Esophagus squamous epithelium (tissue), 5 donors: ENCODE data around the gene PADI4. TPM values are rescaled to one million over a fixed set of nuclear protein-coding genes. Genes with fewer than 3 reads are reported as not detected.
A peak's percentile ranks its signal among the peaks of the same experiment; 100 is the strongest.

ENCODE experiments used
- DNase-seq: peaks from one replicate; lab custom pipeline; 2025; lab: John Stamatoyannopoulos, UW
- H3K27ac ChIP-seq, 4 donors: fragments of 200-600 bp; sonication (generic); one replicate each; pipeline ENCODE4 v1.5.1; 2016 to 2019; ENCODE audit warnings: mild to moderate bottlenecking in 1 of 4
- H3K27me3 ChIP-seq, 4 donors: fragments of 200-600 bp; sonication (generic); 1 replicate in 3 of 4; 2 replicates in 1 of 4; pipeline versions ENCODE4 v1.5.1 to v1.6.0; 2017 to 2021; ENCODE audit warnings: antibody characterized with exemption in 1 of 4
- H3K36me3 ChIP-seq, 3 donors: fragments of 200-600 bp; sonication (generic); one replicate each; pipeline ENCODE4 v1.5.1; 2016 to 2019
- H3K4me1 ChIP-seq, 3 donors: fragments of 200-600 bp; sonication (generic); one replicate each; pipeline ENCODE4 v1.5.1; 2017 to 2019
- H3K4me3 ChIP-seq, 4 donors: fragments of 200-600 bp; sonication (generic); 1 replicate in 3 of 4; 2 replicates in 1 of 4; pipeline ENCODE4 v1.5.1; 2016 to 2019; ENCODE audit warnings: mild to moderate bottlenecking in 2 of 4, moderate library complexity in 1 of 4
- H3K9me3 ChIP-seq, 3 donors: fragments of 200-600 bp; sonication (generic); one replicate each; pipeline ENCODE4 v1.5.1; 2016 to 2019
- POLR2A ChIP-seq, 4 donors: fragments of 450-650 bp; IDR thresholded peaks; one replicate each; pipeline ENCODE4 v1.6.1; 2017; ENCODE audit warnings: antibody characterized with exemption in 4 of 4, mild to moderate bottlenecking in 4 of 4, moderate library complexity in 3 of 4
- WGBS, 2 donors: methylation state at CpG; one replicate each; pipeline ENCODE4 v1.1.5; 2018; 5-methylcytosine and 5-hydroxymethylcytosine counted together
- intact Hi-C: fragments of 100-400 bp; cut with DNase I; formaldehyde crosslinking; loops from one replicate; pipeline ENCODE4 v1.15.0; 2022
- total RNA-seq, 4 donors: library from RNA; depleted of rRNA; stranded (reverse); fragments of >200 nt; gene quantifications; one replicate each; pipeline ENCODE4 v1.1.0, GENCODE V29; 2016
- TF ChIP-seq, protein P1 (sequence below), 6 experiments: fragments of 450-650 bp in 4 of 6; fragments of 200-600 bp in 2 of 6; sonication (generic) in 2 of 6; IDR thresholded peaks; one replicate each; pipeline ENCODE4 v1.5.1; 2016 to 2019; ENCODE audit warnings: antibody characterized with exemption in 6 of 6, mild to moderate bottlenecking in 4 of 6, moderate library complexity in 4 of 6
- donor health status: DM: yes; HTN: yes; CAD: no.

The PADI4 gene
- total RNA-seq, 4 donors from 2014 or later: not detected

DNA sequence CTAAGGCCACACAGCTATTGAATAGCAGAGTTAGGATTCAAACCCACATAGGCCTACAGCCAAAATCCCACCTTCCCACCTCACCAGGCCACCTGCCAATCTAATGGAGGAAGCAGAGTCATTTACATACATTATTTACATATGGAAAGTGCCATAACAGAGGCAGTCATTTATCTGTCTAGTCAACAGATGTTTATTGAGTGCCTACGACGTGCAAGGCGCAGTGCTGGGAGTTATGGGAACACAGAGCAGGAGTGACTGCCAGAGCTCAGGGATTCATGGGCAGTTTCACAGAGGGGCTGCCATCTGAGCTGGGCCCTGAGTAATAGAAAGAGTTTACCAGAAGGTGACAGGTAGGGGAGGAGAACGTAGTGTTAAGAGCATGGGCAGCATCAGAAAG lies 53.7 kb downstream of the PADI4 start:
- WGBS, 2 donors: 70 to 85% methylated on average over 3 to 4 of the region's 4 CpGs
- DNase-seq: no peak
- H3K36me3 ChIP-seq: no peaks in the 10 kb centered on the region

DNA sequence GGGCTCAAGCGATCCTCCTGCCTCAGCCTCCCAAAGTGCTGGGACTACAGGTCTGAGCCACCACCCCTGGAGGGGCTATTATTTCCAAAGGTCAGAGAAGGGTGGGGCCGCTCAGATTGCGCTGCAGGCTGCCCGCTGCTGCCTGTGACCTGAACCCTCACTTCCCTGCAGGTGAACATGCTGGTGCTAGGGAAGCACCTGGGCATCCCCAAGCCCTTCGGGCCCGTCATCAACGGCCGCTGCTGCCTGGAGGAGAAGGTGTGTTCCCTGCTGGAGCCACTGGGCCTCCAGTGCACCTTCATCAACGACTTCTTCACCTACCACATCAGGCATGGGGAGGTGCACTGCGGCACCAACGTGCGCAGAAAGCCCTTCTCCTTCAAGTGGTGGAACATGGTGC lies 55.4 kb downstream of the PADI4 start:
- Histone ChIP-seq H3K27ac (no peak overlapping the region), H3K27me3 (peaks cover 0 to 45% (median 0%) of the 10 kb centered on the region in 4 donors), H3K4me1 (peaks cover 0 to 8% (median 0%) of the 10 kb centered on the region in 3 donors), H3K4me3 (no peak overlapping the region), H3K36me3 (no peaks in the 10 kb centered on the region), H3K9me3 (no peaks in the 10 kb centered on the region)
- no peak for TF ChIP-seq POLR2A (IDR thresholded peaks at IDR 0.05)
- intact Hi-C loops: no loop called here
- DNase-seq: no peak
- 60 to 88% methylated on average over 1 to 5 of the region's 12 CpGs for WGBS, 2 donors

More for the DNA sequence above, 53.7 kb downstream of the PADI4 start:
- TF ChIP-seq, protein P1, sequence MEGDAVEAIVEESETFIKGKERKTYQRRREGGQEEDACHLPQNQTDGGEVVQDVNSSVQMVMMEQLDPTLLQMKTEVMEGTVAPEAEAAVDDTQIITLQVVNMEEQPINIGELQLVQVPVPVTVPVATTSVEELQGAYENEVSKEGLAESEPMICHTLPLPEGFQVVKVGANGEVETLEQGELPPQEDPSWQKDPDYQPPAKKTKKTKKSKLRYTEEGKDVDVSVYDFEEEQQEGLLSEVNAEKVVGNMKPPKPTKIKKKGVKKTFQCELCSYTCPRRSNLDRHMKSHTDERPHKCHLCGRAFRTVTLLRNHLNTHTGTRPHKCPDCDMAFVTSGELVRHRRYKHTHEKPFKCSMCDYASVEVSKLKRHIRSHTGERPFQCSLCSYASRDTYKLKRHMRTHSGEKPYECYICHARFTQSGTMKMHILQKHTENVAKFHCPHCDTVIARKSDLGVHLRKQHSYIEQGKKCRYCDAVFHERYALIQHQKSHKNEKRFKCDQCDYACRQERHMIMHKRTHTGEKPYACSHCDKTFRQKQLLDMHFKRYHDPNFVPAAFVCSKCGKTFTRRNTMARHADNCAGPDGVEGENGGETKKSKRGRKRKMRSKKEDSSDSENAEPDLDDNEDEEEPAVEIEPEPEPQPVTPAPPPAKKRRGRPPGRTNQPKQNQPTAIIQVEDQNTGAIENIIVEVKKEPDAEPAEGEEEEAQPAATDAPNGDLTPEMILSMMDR (IDR thresholded peaks at IDR 0.05): no peak
- H3K4me3 ChIP-seq: no peak overlapping the region
- intact Hi-C loops: no loop called here
- H3K27me3 ChIP-seq: peaks cover 0 to 31% (median 0%) of the 10 kb centered on the region in 4 donors
- no peak overlapping the region for H3K27ac ChIP-seq
- H3K9me3 ChIP-seq: no peaks in the 10 kb centered on the region
- peaks cover 0 to 8% (median 0%) of the 10 kb centered on the region in 3 donors for H3K4me1 ChIP-seq

DNA sequence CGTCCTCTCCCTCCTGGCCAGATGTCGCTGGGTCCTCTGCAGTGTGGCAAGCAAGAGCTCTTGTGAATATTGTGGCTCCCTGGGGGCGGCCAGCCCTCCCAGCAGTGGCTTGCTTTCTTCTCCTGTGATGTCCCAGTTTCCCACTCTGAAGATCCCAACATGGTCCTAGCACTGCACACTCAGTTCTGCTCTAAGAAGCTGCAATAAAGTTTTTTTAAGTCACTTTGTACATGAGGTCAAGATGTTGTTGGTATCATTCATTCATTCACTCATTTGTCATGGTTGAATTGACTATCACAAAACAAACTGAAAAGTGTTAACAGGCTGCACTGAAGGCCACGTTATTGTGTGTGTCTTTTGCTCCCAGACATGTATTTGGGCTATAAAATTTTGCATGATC lies 55.8 kb downstream of the PADI4 start:
- no peak overlapping the region for H3K4me3 ChIP-seq
- 50 to 68% methylated on average over 2 of the region's 4 CpGs for WGBS, 2 donors
- H3K4me1 ChIP-seq: peaks cover 0 to 8% (median 0%) of the 10 kb centered on the region in 3 donors
- no peak overlapping the region for H3K27ac ChIP-seq
- H3K9me3 ChIP-seq: no peaks in the 10 kb centered on the region
- intact Hi-C loops: no loop called here
- no peaks in the 10 kb centered on the region for H3K36me3 ChIP-seq
- no peak for TF ChIP-seq POLR2A (IDR thresholded peaks at IDR 0.05)
- TF ChIP-seq, protein P1 (IDR thresholded peaks at IDR 0.05): no peak
- peaks cover 0 to 42% (median 0%) of the 10 kb centered on the region in 4 donors for H3K27me3 ChIP-seq
- DNase-seq: no peak

DNA sequence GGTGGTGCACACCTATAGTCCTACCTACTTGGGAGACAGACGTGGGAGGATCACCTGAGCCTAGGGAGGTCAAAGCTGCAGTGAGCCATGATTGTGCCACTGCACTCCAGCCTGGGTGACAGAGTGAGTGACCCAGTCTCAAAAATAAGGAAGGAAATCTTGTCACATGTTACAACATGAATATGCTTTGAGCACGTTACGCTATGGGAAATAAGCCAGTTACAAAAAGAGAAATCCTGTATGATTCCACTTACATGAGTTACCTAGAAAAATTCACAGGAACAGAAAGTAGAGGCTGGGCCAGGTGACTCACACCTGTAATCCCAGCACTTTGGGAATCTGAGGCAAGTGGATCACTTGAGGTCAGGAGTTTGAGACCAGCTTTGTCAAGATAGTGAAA lies 57.3 kb downstream of the PADI4 start:
- peaks cover 0 to 8% (median 0%) of the 10 kb centered on the region in 3 donors for H3K4me1 ChIP-seq
- H3K27ac ChIP-seq: no peak overlapping the region
- no peaks in the 10 kb centered on the region for H3K9me3 ChIP-seq
- intact Hi-C loops: no loop called here
- H3K27me3 ChIP-seq: peaks cover 0 to 43% (median 0%) of the 10 kb centered on the region in 4 donors
- no peaks in the 10 kb centered on the region for H3K36me3 ChIP-seq
- H3K4me3 ChIP-seq: no peak overlapping the region
- WGBS, 2 donors: 39 to 45% methylated on average over 3 of the region's 3 CpGs
- TF ChIP-seq, protein P1 (IDR thresholded peaks at IDR 0.05): no peak
- no peak for TF ChIP-seq POLR2A (IDR thresholded peaks at IDR 0.05)
- no peak for DNase-seq

DNA sequence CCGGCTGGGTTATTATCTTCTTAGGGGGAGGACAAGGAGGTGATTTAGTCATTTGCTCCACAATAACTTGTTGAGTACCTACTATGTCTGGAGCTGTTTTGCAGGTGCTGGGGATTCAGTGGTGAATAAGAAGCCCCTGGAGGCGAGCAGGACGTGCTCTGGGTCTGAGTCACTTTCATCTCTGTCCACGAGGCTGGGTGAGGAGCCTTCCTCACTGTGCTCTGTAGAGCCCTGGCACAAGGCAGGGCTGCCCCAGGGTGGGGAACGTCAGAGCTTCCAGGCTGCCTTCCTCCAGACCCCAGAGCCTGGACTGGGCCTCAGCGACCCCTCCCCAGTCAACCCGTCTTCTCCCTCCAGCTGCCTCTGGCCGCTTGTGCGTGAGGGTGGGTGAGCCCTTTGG lies 61.5 kb downstream of the PADI4 start:
- no peak for DNase-seq
- peaks cover 0 to 8% (median 0%) of the 10 kb centered on the region in 3 donors for H3K4me1 ChIP-seq
- H3K9me3 ChIP-seq: no peaks in the 10 kb centered on the region
- no peak overlapping the region for H3K4me3 ChIP-seq
- WGBS, 2 donors: no CpG with 5 or more reads among the region's 9 CpGs
- no peaks in the 10 kb centered on the region for H3K36me3 ChIP-seq
- no peak overlapping the region for H3K27ac ChIP-seq
- H3K27me3 ChIP-seq: peaks cover 0 to 47% (median 0%) of the 10 kb centered on the region in 4 donors
- TF ChIP-seq POLR2A (IDR thresholded peaks at IDR 0.05): no peak
- TF ChIP-seq, protein P1 (IDR thresholded peaks at IDR 0.05): no peak
- intact Hi-C loops: no loop called here

DNA sequence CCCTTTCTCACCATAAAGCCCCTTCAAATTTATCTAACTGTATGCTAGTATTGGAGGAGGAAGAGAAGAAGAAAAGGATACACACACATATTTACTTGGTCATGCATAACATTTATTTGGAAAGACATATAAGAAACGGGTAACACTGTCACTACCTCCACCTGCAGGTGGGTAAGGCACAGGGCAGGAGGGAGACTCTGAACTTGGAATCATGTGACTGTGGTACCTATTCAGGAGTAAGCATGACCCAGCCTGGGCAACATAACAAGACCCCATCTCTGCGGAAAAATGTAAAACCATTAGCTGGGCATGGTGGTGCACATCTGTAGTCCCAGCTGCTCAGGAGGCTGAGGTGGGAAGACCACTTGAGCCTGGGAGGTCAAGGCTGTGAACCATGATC lies 62.6 kb downstream of the PADI4 start:
- TF ChIP-seq, protein P1 (IDR thresholded peaks at IDR 0.05): peak in 4 of 6 experiments; percentile 23 to 66 (median 40)
- TF ChIP-seq POLR2A (IDR thresholded peaks at IDR 0.05): no peak
- Histone ChIP-seq H3K9me3 (no peaks in the 10 kb centered on the region), H3K27ac (no peak overlapping the region), H3K36me3 (no peaks in the 10 kb centered on the region), H3K4me1 (peaks cover 0 to 6% (median 0%) of the 10 kb centered on the region in 3 donors), H3K27me3 (peaks cover 0 to 47% (median 0%) of the 10 kb centered on the region in 4 donors), H3K4me3 (no peak overlapping the region)
- WGBS, 2 donors: 35 to 50% methylated on average over 2 of the region's 2 CpGs
- intact Hi-C loops: no loop called here
- no peak for DNase-seq
